Sigmoid colon (tissue), 7 donors: ENCODE measurements around the gene RAD51C. TPM values are rescaled to one million over a fixed set of nuclear protein-coding genes. Genes with fewer than 3 reads are reported as not detected.

Experiments used
- DNase-seq: peaks from one replicate; pipeline ENCODE4 v3.0.0-alpha.2; 2019
- H3K27ac ChIP-seq, 4 donors: fragments of 200-600 bp; sonication (generic); one replicate each; pipeline ENCODE4 v1.5.1; 2016 to 2019; ENCODE audit warnings: mild to moderate bottlenecking in 1 of 4
- H3K27me3 ChIP-seq, 3 donors: fragments of 200-600 bp; sonication (generic); one replicate each; pipeline ENCODE4 v1.5.1; 2019; ENCODE audit warnings: mild to moderate bottlenecking in 1 of 3
- H3K36me3 ChIP-seq, 4 donors: fragments of 200-600 bp; sonication (generic); one replicate each; pipeline ENCODE4 v1.5.1; 2016 to 2019
- H3K4me1 ChIP-seq, 4 donors: fragments of 200-600 bp; sonication (generic); one replicate each; pipeline ENCODE4 v1.5.1; 2017 to 2019
- H3K4me3 ChIP-seq, 4 donors: fragments of 200-600 bp; sonication (generic); one replicate each; pipeline ENCODE4 v1.5.1; 2017 to 2019; ENCODE audit warnings: mild to moderate bottlenecking in 2 of 4, moderate library complexity in 1 of 4
- H3K9me3 ChIP-seq, 4 donors: fragments of 200-600 bp in 3 of 4; sonication (generic) in 3 of 4; one replicate each; pipeline versions ENCODE4 v1.5.1 to v1.6.1; 2013 to 2019
- EP300 ChIP-seq, 4 donors: sonication (generic); formaldehyde crosslinking; IDR thresholded peaks; one replicate each; pipeline ENCODE4 v1.6.1; 2017; ENCODE audit warnings: antibody characterized with exemption in 4 of 4
- POLR2A ChIP-seq, 2 donors: fragments of 450-650 bp; IDR thresholded peaks; one replicate each; pipeline ENCODE4 v1.6.1; 2016; ENCODE audit warnings: antibody characterized with exemption in 2 of 2, mild to moderate bottlenecking in 2 of 2, moderate library complexity in 2 of 2
- POLR2AphosphoS5 ChIP-seq, 4 donors: sonication (generic); formaldehyde crosslinking; IDR thresholded peaks; one replicate each; pipeline ENCODE4 v1.6.1; 2017; ENCODE audit warnings: antibody characterized with exemption in 4 of 4
- WGBS, 2 donors: extraction: QIAGEN DNeasy Blood & Tissue Kit; methylation state at CpG; one replicate each; pipeline ENCODE4 v1.1.7; 2013; 5-methylcytosine and 5-hydroxymethylcytosine counted together
- intact Hi-C: fragments of 100-400 bp; cut with DNase I; formaldehyde crosslinking; loops from one replicate; pipeline ENCODE4 v1.15.1; 2023
- polyA plus RNA-seq, 3 donors: library from polyadenylated mRNA; stranded (reverse); fragments of 200-250 nt; gene quantifications; one replicate each; pipeline ENCODE4 v1.2.3, GENCODE V29; 2013
- total RNA-seq, 4 donors: library from RNA; depleted of rRNA; stranded (reverse); fragments of >200 nt; gene quantifications; one replicate each; pipeline ENCODE4 v1.1.0, GENCODE V29; 2016
- TF ChIP-seq, protein P1 (sequence below), 4 experiments: fragments of 450-650 bp in 3 of 4; fragments of 200-600 bp in 1 of 4; IDR thresholded peaks; one replicate each; pipeline ENCODE4 v1.5.1; 2016 to 2019; ENCODE audit warnings: antibody characterized with exemption in 4 of 4, mild to moderate bottlenecking in 3 of 4, moderate library complexity in 2 of 4
- donor health status: healthy with polysubstance abuse.
- donor health status: Bipolar disorder and iron deficiency.
- donor health status: healthy.

The RAD51C gene
- total and polyA plus RNA-seq, 7 donors = 6.0 to 25.2 (median 17.4) TPM

DNA sequence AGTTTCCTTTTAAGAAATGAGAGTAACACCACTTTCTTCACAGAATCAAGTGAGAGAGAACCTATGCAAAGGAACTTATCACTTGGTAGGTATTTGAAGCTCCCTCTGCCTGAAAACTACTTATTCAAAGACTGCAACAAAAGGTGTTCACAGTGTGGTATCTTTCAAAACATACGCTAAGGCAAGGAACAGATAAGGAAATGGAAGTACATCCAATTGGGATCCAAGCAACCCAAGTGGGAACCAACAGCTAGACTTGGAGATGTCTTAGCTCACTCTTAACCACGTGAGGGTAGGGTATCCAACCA is 62.8 kb downstream of the RAD51C start:
- peak overlapping the region in 3 of 4 donors; percentile 41 to 58 (median 58) for H3K4me3 ChIP-seq
- no peak for DNase-seq
- H3K4me1 ChIP-seq = peaks cover 0 to 21% (median 17%) of the 10 kb centered on the region in 4 donors
- H3K36me3 ChIP-seq = no peaks in the 10 kb centered on the region
- TF ChIP-seq POLR2AphosphoS5 (IDR thresholded peaks at IDR 0.05) = no peak
- no peak overlapping the region for H3K27ac ChIP-seq
- peaks cover 9 to 58% (median 35%) of the 10 kb centered on the region in 3 donors for H3K27me3 ChIP-seq
- 26 to 40% methylated on average over 2 of the region's 2 CpGs for WGBS, 2 donors
- intact Hi-C loops = no loop called here
- no peaks in the 10 kb centered on the region for H3K9me3 ChIP-seq

- WGBS, 2 donors = 1 to 2% methylated on average over 71 of the region's 71 CpGs
Observed at GRCh38 chr17:58755577-58756245, 63.3 kb downstream of the RAD51C start, which contains the start of gene PPM1E. Gene PPM1E, plus strand, starts transcription at chr17:58755854.

GRCh38 chr17:58756246-58757161 is 64.1 kb downstream of the RAD51C start:
- Histone ChIP-seq H3K4me1 (peaks cover 0 to 21% (median 17%) of the 10 kb centered on the region in 4 donors), H3K4me3 (peak overlapping the region; percentile 22 to 58 (median 50)), H3K36me3 (no peaks in the 10 kb centered on the region), H3K27ac (no peak overlapping the region), H3K9me3 (no peaks in the 10 kb centered on the region), H3K27me3 (peaks cover 9 to 71% (median 35%) of the 10 kb centered on the region in 3 donors)
- DNase-seq = no peak
- WGBS, 2 donors = 1 to 2% methylated on average over 72 of the region's 72 CpGs
- intact Hi-C loops = no loop called here
- TF ChIP-seq POLR2AphosphoS5 (IDR thresholded peaks at IDR 0.05) (no peak), EP300 (IDR thresholded peaks at IDR 0.05) (no peak), POLR2A (IDR thresholded peaks at IDR 0.05) (no peak)
- TF ChIP-seq, protein P1, sequence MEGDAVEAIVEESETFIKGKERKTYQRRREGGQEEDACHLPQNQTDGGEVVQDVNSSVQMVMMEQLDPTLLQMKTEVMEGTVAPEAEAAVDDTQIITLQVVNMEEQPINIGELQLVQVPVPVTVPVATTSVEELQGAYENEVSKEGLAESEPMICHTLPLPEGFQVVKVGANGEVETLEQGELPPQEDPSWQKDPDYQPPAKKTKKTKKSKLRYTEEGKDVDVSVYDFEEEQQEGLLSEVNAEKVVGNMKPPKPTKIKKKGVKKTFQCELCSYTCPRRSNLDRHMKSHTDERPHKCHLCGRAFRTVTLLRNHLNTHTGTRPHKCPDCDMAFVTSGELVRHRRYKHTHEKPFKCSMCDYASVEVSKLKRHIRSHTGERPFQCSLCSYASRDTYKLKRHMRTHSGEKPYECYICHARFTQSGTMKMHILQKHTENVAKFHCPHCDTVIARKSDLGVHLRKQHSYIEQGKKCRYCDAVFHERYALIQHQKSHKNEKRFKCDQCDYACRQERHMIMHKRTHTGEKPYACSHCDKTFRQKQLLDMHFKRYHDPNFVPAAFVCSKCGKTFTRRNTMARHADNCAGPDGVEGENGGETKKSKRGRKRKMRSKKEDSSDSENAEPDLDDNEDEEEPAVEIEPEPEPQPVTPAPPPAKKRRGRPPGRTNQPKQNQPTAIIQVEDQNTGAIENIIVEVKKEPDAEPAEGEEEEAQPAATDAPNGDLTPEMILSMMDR (IDR thresholded peaks at IDR 0.05) = no peak

More at GRCh38 chr17:58755577-58756245, 63.3 kb downstream of the RAD51C start, which contains the start of gene PPM1E:
- intact Hi-C loops = no loop called here
- peaks cover 0 to 21% (median 17%) of the 10 kb centered on the region in 4 donors for H3K4me1 ChIP-seq
- DNase-seq = no peak
- no peaks in the 10 kb centered on the region for H3K9me3 ChIP-seq
- H3K4me3 ChIP-seq = peak within 1 kb of the TSS; percentile 22 to 58 (median 50)
- no peak for TF ChIP-seq POLR2AphosphoS5 (IDR thresholded peaks at IDR 0.05)
- TF ChIP-seq EP300 (IDR thresholded peaks at IDR 0.05) = no peak
- TF ChIP-seq, protein P1 (IDR thresholded peaks at IDR 0.05) = no peak
- no peak for TF ChIP-seq POLR2A (IDR thresholded peaks at IDR 0.05)
- no peaks in the 10 kb centered on the region for H3K36me3 ChIP-seq
- no peak within 1 kb of the TSS for H3K27ac ChIP-seq
- H3K27me3 ChIP-seq = peaks cover 9 to 63% (median 35%) of the 10 kb centered on the region in 3 donors

GRCh38 chr17:58757162-58757613 is 64.8 kb downstream of the RAD51C start:
- intact Hi-C loops = no loop called here
- no peaks in the 10 kb centered on the region for H3K36me3 ChIP-seq
- DNase-seq = no peak
- no peak overlapping the region for H3K27ac ChIP-seq
- TF ChIP-seq POLR2A (IDR thresholded peaks at IDR 0.05) (no peak), EP300 (IDR thresholded peaks at IDR 0.05) (no peak), POLR2AphosphoS5 (IDR thresholded peaks at IDR 0.05) (no peak)
- TF ChIP-seq, protein P1 (IDR thresholded peaks at IDR 0.05) = no peak
- no peaks in the 10 kb centered on the region for H3K9me3 ChIP-seq
- peaks cover 9 to 77% (median 35%) of the 10 kb centered on the region in 3 donors for H3K27me3 ChIP-seq
- peaks cover 0 to 21% (median 17%) of the 10 kb centered on the region in 4 donors for H3K4me1 ChIP-seq
- peak overlapping the region in 1 of 4 donors; percentile 58 for H3K4me3 ChIP-seq
- 37 to 42% methylated on average over 5 of the region's 5 CpGs for WGBS, 2 donors

DNA sequence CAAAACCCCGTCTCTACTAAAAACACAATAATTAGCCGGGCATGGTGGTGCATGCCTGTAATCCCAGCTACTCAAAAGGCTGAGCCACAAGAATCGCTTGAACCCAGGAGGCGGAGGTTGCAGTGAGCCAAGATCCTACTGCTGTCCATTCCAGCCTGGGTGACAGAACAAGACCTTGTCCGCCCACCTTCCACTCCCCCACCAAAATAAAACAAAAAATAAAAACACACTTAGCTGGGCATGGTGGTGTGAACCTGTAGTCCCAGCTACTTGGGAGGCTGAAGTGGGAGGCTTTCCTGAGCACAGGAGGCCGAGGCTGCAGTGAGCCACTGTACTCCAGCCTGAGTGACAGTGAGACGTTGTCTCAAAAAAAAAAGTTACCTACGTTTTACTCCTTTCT is 66.5 kb downstream of the RAD51C start:
- H3K27me3 ChIP-seq = peaks cover 9 to 80% (median 35%) of the 10 kb centered on the region in 3 donors
- H3K9me3 ChIP-seq = no peaks in the 10 kb centered on the region
- intact Hi-C loops = no loop called here
- no peak overlapping the region for H3K27ac ChIP-seq
- no peak for DNase-seq
- no peak for TF ChIP-seq EP300 (IDR thresholded peaks at IDR 0.05)
- TF ChIP-seq, protein P1 (IDR thresholded peaks at IDR 0.05) = no peak
- no peak for TF ChIP-seq POLR2AphosphoS5 (IDR thresholded peaks at IDR 0.05)
- TF ChIP-seq POLR2A (IDR thresholded peaks at IDR 0.05) = no peak
- peaks cover 0 to 21% (median 17%) of the 10 kb centered on the region in 4 donors for H3K4me1 ChIP-seq
- no peak overlapping the region for H3K4me3 ChIP-seq
- 84 to 90% methylated on average over 8 of the region's 8 CpGs for WGBS, 2 donors
- no peaks in the 10 kb centered on the region for H3K36me3 ChIP-seq
